HG03135 (cell line): ENCODE results near the gene CPN2.

Experiments
- ATAC-seq: cut with Tn5 transposase; IDR thresholded peaks from one replicate; pipeline ENCODE4 v1.9.1; 2021; ENCODE audit warnings: mild to moderate bottlenecking, moderate library complexity; ENCODE audit not compliant: unreplicated experiment

The CPN2 gene

DNA sequence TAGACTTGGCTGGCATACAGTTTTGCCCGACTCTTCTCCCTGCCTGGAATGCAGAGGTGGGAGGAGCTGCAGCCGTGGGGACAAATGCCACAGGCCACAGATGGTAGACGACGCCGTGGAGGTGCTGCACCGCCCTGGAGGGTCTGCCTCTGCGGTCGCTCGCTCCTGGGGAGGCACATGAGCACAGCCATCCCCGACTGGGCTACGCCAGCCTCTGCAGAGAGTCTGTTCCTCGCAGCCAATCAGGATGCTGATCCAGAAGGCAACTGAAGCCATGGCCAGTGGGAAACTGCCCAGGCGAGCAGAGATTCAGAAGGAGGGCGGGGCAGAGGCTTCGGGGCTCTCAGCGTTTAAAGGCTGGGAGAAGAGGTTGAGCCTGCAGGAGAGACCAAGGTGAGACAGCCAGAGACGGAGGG is 30.3 kb upstream of the CPN2 start:
- no peak for ATAC-seq

- no peak for ATAC-seq
Observed at GRCh38 chr3:194380326-194380725, 29.2 kb upstream of the CPN2 start.

GRCh38 chr3:194379651-194380050 is 28.5 kb upstream of the CPN2 start:
- no peak for ATAC-seq

GRCh38 chr3:194379231-194379630 is 28.1 kb upstream of the CPN2 start:
- ATAC-seq, result no peak

DNA sequence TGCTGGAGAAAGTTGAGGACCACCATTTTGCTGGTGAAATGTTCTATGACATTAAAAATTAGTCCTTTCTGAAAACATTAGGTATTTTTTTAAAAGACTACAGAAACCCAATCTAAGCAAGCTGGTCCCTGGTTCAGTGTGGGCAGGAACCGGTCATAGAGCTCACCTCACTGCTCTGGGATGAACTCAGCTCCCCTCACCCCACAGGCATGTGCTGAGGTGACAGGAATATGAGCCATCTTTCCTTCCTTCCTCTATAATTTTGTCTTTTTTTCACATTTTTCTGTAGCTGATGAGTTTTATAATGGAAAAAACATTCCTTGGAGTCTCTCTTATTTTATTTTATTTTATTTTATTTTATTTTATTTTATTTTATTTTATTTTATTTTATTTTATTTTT is 26.6 kb upstream of the CPN2 start:
- ATAC-seq, result no peak

DNA sequence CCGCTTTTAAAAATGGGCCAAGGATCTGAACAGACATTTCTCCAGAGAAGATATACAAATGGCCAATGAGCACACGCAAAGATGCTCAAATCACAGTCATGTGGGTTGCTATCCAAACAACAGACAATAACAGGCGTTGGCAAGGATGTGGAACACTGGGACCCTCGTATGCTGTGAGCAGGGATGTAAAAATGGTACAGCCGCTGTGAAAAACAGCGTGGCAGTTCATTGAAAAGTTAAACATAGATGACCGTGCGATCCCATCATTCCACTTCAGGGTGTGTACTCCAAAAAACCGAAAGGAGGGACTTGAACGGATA is 25.1 kb upstream of the CPN2 start:
- ATAC-seq, result no peak

- no peak for ATAC-seq
Observed at GRCh38 chr3:194375473-194376240, 24.5 kb upstream of the CPN2 start.

GRCh38 chr3:194374935-194375334 is 23.8 kb upstream of the CPN2 start:
- no peak for ATAC-seq

- ATAC-seq, result no peak
Observed at GRCh38 chr3:194373899-194374298, 22.8 kb upstream of the CPN2 start.

DNA sequence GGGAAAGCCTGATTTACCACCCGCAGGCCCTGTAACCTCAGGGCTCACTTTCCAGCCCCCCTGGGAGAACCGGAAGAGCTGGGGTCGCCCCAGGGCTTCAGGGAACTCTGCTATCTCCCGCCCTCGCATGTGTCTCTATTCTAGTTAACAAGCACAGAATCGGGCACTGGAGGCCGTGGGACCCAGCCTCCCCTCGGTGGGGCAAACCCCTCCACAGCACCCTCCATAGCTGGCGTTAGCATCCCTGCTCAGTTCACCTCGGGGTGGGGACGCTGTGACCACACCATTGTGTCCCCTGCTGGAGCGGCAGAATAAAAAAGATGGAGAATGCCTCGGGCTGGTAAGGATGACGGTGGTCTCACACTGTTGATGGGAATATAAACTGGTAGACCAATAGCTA is 21.9 kb upstream of the CPN2 start:
- no peak for ATAC-seq

GRCh38 chr3:194370753-194371152 is 19.6 kb upstream of the CPN2 start:
- ATAC-seq, result no peak

DNA sequence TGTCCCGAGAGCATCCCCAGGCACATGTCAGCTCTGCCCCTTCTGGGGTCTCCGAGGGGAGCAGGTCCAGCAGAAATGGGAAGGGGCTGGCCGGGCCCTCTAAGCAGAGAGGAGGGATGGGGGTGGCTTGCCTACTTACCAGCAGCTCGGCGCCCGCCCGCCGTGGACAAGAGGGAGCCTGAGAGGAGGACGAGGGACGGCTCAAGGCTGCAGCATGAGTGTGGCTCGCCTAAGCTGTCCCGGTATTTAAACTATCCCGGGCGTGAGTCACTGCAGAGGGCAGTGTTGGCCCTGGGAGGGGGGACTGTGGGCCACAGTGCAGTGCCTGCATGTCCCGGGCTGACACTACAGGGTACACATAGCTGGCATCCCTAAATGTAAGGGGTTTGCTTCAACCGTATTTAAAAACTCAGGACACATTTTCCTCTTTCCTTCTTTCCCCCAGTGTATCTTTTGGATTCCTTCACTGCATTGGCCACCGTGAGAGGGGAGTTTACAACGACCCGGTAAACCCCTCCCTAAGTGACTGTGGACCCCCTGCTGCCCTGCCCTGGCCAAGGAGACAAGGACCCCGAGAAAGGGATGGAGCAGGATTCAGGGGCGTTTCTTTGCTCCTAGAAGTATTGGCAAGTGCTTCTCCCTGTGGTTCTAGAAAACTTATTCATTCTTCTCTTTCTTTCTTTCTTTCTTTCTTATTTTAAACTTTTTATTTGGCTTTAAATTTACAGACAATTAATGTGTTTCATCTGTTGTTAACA is 18.6 kb upstream of the CPN2 start, which contains the start of gene LRRC15:
LRRC15 (minus strand) TSS at position 222 of the 758 bp plus-strand sequence. CDS start 8,700 bp downstream, outside the sequence.
- ATAC-seq, result no peak

DNA sequence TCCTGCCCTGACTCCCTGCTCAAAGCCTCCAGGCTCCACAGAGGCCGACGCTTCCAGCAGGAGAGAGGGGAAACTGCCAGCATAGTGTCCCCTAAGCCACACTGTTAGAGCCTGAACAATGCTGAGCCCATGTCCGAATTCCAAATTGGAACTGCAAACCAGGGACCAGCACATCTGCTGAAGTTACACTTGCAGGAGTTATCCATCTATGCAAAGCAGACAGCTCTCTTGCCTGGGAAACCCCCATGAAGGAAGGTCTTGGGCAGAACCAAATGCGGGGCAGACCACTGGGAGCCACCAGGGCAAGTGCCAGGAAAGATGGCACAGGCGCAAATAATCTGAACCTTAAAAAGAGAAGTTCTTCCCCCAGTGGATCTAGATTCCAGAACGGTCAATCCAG is 17.8 kb upstream of the CPN2 start:
- ATAC-seq, result no peak

DNA sequence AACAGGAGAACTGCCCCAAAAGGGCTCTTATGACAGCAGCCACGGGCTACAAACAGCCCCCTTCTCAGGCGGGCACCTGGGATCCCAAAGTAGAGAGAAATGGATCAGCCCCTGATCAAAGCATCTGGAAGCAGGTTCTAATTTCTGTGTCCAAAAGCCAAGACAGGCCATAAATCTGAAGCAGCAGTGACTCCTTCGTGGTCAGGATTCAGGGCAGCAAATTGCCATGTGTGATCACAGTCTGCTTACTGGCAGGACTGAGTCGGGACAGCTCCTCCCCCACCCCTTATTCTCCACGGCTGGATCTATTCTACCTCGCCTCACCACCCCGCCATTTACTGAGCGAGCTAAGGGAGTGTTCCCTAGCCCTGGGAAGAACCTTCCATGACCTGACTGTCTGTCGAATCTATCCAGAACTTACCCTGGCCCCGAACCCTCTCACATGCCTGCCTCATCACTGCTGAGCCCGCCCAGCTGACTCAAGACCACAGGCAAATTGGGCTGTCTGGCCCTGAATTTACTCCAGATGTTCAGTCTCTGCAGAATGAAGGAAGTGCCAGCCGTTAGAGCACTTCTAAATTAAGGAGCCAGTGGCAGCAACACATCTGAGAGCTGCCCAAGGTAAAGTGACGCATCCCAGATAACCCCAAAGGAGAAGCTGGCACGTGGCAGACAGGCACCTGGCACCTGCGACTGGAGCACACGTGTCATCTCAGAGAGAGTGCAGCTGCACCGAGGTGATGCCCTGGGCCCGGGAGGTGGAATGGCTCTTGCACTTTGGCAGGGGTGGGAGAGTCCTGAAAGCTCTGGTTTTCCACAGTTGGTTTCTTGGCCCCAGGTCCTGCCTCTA is 17.1 kb upstream of the CPN2 start:
- ATAC-seq, result no peak

DNA sequence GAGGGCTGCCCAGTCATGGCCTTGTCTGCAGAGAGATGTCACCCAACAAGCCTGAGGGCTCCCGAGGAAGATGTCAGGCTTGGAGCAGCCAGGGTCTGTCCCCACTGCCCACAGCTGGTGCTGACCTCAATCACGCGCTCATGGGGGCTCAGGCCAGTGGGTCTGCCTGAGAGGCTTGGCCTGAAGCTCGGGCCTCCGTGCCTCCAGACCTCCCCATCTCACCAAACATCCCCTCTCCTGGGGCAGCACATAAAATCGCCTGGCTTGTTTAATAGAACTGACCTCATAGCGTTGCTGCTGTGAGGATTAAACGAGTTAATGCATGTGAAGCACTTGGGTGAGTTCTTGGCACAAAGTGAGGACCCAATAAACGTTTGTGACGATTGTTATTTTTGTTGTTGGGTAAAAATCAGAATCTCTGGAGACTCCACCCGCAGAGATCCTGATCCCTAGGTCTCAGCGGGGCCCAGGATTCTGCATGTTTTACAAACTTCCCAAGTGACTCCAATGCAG is 14.9 kb upstream of the CPN2 start:
- no peak for ATAC-seq

DNA sequence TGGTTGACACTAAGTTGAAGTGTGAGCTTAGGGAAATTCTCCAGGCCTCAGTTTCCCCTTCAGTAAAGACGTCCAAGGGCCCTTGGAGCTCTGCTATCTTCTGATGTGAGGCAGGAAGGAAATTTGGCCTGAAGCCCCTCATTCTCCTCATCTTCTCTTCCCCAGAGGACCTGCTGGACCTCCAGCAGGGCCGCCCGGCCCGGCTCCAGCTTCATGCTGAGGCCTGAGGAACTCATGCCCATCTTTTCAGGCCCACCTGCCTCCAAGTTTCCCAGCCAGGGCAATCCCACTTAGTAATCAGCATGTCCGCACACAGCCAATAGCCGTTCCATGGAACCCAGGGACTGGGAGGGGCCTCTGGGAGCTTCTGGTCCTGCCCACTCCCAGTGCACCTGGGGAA is 14.4 kb upstream of the CPN2 start:
- no peak for ATAC-seq

DNA sequence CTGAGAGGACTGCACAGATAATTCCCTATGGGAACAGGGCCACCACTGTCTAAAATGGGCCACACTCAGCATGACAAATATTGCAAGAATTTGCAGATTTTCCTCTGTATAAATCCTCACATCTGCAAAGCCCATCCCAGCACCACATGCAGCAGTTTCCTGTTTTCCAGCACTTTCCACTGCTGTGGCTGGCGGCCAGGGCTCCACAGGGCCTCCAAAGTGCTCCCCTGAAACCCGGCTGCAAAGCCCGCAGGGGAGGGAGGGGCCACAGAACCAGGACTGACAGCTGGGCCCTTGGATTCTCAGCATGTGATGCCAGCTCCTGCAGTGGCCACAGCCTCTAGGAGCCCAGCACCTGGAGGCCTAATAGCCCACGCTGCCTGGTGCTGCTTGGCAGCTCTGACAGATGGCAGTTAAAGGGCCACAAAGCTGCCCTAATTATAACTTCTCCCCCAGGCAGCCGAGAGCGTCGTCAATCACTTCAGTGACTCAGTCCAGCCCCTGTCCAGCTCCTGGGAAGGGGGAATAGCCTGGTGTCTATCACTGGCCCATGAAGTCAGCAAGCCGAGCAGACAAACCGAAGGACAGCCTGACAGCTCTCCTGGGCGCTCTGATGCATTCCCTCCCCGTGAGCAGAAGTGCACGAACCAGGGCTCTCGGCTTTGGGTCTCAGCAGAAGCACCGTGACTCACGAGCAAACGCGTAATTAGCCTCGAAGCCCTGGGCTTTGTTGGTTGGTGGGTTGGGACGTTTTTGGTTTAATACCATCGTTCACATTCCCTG is 13.7 kb upstream of the CPN2 start:
- no peak for ATAC-seq

- no peak for ATAC-seq
Observed at GRCh38 chr3:194364314-194364651, 13.2 kb upstream of the CPN2 start.

DNA sequence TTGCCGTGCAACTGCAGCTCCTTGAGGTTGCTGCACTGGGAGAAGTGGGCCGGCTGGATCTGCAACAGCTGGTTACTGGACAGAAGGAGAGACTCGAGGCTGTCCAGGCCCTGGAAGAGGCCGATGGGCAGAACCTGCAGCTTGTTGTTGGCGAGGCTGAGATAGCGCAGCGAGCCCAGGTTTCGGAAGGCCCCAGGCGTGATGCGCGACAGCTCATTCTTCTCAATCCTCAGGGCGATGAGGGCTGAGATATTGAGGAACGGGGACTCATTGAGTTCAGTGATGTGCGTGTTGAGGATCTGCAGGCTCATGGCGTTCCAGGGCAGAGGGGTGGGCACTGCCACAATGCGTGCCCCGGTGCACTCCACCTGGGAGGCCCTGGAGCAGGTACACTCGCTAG is 9.4 kb upstream of the CPN2 start:
- no peak for ATAC-seq

DNA sequence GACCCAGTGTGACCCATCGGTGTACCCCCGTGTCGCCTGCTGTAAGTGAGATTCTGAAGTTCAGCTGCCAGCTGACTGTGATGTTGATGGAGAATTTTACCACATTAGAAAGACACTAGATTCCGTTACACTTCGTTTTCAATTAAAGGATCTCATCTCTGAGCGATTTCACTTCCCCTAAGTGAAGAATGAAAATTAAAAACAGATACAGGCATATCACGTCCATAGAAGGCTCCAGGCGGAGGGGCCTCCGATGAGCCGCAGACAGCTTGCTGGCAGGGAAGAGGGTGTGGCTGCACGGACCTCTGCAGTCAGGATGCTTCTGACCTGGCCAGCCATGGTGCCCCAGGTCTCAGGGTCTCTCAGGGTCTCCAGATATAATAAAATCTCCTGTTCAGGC is 6.6 kb upstream of the CPN2 start:
- ATAC-seq, result no peak

DNA sequence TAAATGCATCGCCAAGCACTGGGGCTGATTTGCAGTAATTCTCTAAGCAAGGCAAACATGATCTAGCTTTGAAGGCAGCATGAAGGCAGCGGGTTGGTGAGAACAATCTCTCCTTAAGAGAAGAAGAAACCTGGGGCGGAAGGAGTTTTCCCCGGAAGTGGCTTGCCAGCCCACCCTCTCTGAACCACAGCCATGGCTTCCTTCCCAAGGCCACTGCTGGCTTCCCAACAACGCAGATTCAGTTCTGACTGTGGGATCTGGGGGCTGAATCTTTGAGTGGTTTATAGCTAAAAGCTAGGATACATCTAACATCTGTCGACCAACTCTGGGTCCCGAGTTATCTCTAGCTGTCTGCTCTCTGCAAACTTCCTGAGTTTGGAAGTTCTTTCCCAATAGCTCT is 4.3 kb upstream of the CPN2 start:
- no peak for ATAC-seq
